Thoracic aorta (tissue), 2 donors: ENCODE results near the gene MYOCD. TPM values are rescaled to one million over a fixed set of nuclear protein-coding genes. Genes with fewer than 3 reads are reported as not detected.

Experiments
- ATAC-seq: fragments of 150-250 bp; one replicate; pipeline ENCODE4 v1.8.0; 2017; ENCODE audit warnings: low read depth; ENCODE audit not compliant: insufficient number of reproducible peaks, low FRiP score
- DNase-seq: peaks from one replicate; pipeline ENCODE4 v3.0.0-alpha.2; 2020; ENCODE audit warnings: low spot score
- H3K27ac ChIP-seq, 2 donors: fragments of 200-600 bp; sonication (generic); 1 replicate in 1 of 2; 2 replicates in 1 of 2; pipeline ENCODE4 v1.5.1; 2016; ENCODE audit warnings: mild to moderate bottlenecking in 2 of 2, moderate library complexity in 2 of 2
- H3K27me3 ChIP-seq: fragments of 200-600 bp; sonication (generic); replicated peaks from 2 replicates; pipeline ENCODE4 v1.6.0; 2016; ENCODE audit warnings: mild to moderate bottlenecking; ENCODE audit not compliant: insufficient read depth
- H3K36me3 ChIP-seq: fragments of 200-600 bp; sonication (generic); one replicate; pipeline ENCODE4 v1.5.1; 2016
- H3K4me1 ChIP-seq, 2 donors: fragments of 200-600 bp; sonication (generic); 1 replicate in 1 of 2; 2 replicates in 1 of 2; pipeline versions ENCODE4 v1.5.1 to v1.6.0; 2016; ENCODE audit warnings: low read depth in 2 of 2, mild to moderate bottlenecking in 1 of 2; ENCODE audit not compliant: control insufficient read depth in 1 of 2
- H3K4me3 ChIP-seq: fragments of 200-600 bp; sonication (generic); 2 replicates; pipeline ENCODE4 v1.5.1; 2016; ENCODE audit warnings: mild to moderate bottlenecking
- H3K9me3 ChIP-seq: fragments of 200-600 bp; sonication (generic); 2 replicates; pipeline ENCODE4 v1.5.1; 2016
- total RNA-seq, 2 donors: library from RNA; depleted of rRNA; stranded (reverse); fragments of >200 nt; gene quantifications; one replicate each; pipeline versions ENCODE4 v1.1.0 to v1.2.3, GENCODE V29; 2016
- TF ChIP-seq, protein P1 (sequence below): fragments of 200-600 bp; sonication (generic); IDR thresholded peaks from one replicate; pipeline ENCODE4 v1.5.1; 2019; ENCODE audit warnings: antibody characterized with exemption

The MYOCD gene, protein sequence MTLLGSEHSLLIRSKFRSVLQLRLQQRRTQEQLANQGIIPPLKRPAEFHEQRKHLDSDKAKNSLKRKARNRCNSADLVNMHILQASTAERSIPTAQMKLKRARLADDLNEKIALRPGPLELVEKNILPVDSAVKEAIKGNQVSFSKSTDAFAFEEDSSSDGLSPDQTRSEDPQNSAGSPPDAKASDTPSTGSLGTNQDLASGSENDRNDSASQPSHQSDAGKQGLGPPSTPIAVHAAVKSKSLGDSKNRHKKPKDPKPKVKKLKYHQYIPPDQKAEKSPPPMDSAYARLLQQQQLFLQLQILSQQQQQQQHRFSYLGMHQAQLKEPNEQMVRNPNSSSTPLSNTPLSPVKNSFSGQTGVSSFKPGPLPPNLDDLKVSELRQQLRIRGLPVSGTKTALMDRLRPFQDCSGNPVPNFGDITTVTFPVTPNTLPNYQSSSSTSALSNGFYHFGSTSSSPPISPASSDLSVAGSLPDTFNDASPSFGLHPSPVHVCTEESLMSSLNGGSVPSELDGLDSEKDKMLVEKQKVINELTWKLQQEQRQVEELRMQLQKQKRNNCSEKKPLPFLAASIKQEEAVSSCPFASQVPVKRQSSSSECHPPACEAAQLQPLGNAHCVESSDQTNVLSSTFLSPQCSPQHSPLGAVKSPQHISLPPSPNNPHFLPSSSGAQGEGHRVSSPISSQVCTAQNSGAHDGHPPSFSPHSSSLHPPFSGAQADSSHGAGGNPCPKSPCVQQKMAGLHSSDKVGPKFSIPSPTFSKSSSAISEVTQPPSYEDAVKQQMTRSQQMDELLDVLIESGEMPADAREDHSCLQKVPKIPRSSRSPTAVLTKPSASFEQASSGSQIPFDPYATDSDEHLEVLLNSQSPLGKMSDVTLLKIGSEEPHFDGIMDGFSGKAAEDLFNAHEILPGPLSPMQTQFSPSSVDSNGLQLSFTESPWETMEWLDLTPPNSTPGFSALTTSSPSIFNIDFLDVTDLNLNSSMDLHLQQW
- 100 to 1,000 TPM; 102 to 113 TPM for total RNA-seq

DNA sequence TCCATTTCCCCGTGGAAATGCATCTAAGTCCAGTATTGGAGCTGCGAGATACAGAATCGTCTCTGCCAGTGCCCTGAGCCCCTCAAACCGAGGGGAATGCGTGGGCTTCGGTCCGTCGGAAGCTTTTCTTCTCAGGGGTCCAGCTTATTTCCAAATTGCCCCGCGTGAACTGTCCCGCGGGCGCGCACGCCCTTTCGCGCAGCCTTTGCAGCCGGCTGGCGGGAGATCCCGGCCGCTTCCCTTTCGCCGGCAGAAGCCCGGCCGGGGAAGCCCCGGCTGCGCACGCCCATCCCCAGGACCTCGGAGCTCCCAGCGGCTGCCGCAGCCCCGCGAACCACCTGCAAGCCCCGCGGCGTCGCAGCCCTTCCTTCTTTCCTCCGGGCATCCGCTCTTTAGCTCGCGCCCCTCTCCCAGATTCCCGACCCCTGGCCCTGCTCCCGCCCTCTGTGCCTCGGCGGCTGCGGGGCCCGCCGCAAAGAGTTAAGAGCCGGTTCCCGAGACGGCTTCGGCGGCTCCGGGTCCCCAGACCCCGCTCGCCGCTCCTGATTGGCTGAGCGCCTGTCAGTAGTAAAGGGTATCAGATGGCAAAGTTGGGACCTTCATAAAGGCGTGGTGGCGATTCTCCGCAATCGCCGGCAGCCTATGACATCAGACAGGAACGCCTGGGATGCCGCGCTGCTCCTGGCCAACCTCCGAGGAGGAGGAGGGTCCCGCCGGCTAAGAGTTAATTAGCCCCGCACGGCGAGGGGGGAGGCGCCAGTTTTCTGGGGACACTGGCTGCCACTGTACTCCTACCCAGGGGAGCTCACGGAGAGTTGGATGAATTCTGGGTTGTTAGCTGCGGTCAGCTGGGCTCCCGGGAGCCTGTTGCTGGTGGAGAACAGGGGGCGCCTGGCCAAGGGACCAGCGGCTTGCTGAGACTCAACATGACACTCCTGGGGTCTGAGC is at the start of gene MYOCD:
MYOCD (plus strand) TSS at position 628 of the 948 bp plus-strand sequence; CDS start at position 927, 299 bp downstream.
- Histone ChIP-seq H3K27me3 (no peaks in the 10 kb centered on the region), H3K9me3 (no peaks in the 10 kb centered on the region), H3K4me3 (peak within 1 kb of the TSS; percentile 81), H3K36me3 (no peaks in the 10 kb centered on the region), H3K27ac (peak within 1 kb of the TSS; percentile 97 to 98), H3K4me1 (peaks cover 4 to 44% of the 10 kb centered on the region in 2 donors)
- ATAC-seq = peak; percentile 43
- TF ChIP-seq, protein P1, sequence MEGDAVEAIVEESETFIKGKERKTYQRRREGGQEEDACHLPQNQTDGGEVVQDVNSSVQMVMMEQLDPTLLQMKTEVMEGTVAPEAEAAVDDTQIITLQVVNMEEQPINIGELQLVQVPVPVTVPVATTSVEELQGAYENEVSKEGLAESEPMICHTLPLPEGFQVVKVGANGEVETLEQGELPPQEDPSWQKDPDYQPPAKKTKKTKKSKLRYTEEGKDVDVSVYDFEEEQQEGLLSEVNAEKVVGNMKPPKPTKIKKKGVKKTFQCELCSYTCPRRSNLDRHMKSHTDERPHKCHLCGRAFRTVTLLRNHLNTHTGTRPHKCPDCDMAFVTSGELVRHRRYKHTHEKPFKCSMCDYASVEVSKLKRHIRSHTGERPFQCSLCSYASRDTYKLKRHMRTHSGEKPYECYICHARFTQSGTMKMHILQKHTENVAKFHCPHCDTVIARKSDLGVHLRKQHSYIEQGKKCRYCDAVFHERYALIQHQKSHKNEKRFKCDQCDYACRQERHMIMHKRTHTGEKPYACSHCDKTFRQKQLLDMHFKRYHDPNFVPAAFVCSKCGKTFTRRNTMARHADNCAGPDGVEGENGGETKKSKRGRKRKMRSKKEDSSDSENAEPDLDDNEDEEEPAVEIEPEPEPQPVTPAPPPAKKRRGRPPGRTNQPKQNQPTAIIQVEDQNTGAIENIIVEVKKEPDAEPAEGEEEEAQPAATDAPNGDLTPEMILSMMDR = no peak
- DNase-seq = peak; percentile 8

DNA sequence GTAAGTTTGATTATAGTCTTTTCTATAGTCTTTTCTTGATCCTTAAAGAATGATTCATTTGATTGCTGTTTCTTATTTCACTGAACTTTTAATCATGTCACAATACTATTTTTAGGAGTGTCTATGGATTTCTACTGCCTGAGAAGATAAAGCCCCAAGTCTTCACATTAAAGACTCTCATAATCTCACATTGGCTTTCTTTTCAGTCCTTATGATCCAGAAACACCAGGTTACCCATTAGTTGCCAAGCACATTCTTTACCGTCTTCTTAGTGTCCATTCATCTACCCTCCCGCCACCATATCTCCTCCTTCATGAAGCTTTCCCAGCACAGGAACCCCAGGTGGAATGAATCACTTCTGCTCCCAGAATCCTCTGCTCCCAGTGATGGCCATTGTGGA is 49.5 kb upstream of the MYOCD start:
- Histone ChIP-seq H3K27me3 (no peaks in the 10 kb centered on the region), H3K9me3 (no peaks in the 10 kb centered on the region), H3K4me1 (peaks cover 0 to 10% of the 10 kb centered on the region in 2 donors), H3K4me3 (no peak overlapping the region), H3K27ac (no peak overlapping the region), H3K36me3 (no peaks in the 10 kb centered on the region)
- TF ChIP-seq, protein P1 = no peak
- ATAC-seq (no peak), DNase-seq (no peak)

DNA sequence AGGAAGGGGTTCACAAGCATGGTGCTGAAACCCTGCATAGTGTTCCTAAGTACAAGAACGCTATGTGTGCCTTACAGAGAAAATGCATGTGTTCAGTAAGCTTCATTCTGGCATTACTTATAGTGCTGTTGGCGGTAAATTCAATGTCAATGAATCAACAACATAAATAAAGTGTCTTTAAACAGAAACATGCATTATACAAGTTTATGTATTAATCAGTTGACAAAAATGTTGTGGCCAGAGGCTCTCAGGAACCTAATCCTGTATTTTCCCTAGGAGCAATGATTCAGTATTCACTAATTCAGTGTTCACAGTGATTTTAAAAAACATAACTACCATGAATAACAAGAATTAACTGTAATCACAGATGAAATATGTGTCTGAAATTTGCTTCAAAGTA is 47.1 kb upstream of the MYOCD start:
- no peaks in the 10 kb centered on the region for H3K27me3 ChIP-seq
- DNase-seq = no peak
- H3K4me1 ChIP-seq = peaks cover 0 to 10% of the 10 kb centered on the region in 2 donors
- no peak overlapping the region for H3K4me3 ChIP-seq
- ATAC-seq = no peak
- no peaks in the 10 kb centered on the region for H3K36me3 ChIP-seq
- H3K27ac ChIP-seq = no peak overlapping the region
- H3K9me3 ChIP-seq = no peaks in the 10 kb centered on the region
- TF ChIP-seq, protein P1 = no peak

DNA sequence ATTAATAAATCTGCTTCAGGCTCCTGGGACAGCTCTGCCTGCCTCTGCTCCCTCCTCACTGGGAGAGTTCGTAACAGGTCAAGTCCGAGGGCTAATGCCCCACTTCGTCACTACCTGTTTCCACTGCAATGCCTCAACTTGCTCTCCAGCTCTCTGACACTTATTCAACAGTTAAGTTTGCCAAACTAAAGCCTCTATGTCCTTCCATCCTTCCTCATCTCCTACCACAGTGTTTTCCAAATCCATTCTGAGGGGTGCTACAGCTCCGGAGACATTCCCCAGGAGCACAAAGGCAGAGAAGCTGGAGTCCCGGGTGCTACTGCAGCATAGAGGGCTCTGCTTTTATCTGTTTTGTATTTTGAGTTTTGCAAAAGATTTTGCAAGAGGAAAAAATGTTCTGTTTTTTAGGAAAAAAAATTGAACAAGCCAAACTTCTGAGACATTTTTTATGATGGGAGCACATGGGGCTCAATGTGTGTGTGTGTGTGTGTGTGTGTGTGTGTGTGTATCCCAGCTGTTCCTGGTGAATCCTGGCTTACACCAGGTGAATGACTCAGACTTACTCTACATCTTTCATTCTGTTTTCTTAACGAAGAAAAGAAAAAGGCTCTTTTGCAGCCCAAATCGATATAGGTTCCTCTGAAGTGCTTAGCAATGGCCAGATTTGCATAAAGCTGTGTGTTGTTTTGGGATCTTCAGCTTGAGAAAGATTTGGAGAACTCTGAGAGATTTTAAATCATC is 46.1 kb upstream of the MYOCD start:
- Histone ChIP-seq H3K36me3 (no peaks in the 10 kb centered on the region), H3K27me3 (no peaks in the 10 kb centered on the region), H3K4me3 (no peak overlapping the region), H3K4me1 (peaks cover 0 to 10% of the 10 kb centered on the region in 2 donors), H3K27ac (peak overlapping the region in 1 of 2 donors; percentile 54), H3K9me3 (no peaks in the 10 kb centered on the region)
- ATAC-seq (no peak), DNase-seq (no peak)
- TF ChIP-seq, protein P1 = no peak
